Endodermal cell (in vitro differentiated cells): ENCODE results near the gene NKX1-2. TPM values are rescaled to one million over a fixed set of nuclear protein-coding genes. Genes with fewer than 3 reads are reported as not detected.

ENCODE experiments used
- DNase-seq: peaks from one replicate; pipeline ENCODE4 v3.0.0-alpha.2; 2017
- H3K27ac ChIP-seq: 2 replicates; pipeline ENCODE4 v1.5.1; 2013; ENCODE audit warnings: mild to moderate bottlenecking, low read depth, low read length, moderate library complexity
- H3K27me3 ChIP-seq: 2 replicates; pipeline ENCODE4 v1.6.1; 2013; ENCODE audit warnings: mild to moderate bottlenecking, low read length, moderate library complexity; ENCODE audit not compliant: insufficient read depth, control insufficient read depth, poor library complexity, severe bottlenecking
- H3K36me3 ChIP-seq: 2 replicates; pipeline ENCODE4 v1.7.0; 2013; ENCODE audit warnings: mild to moderate bottlenecking, low read length, moderate library complexity; ENCODE audit not compliant: control insufficient read depth, insufficient read depth
- H3K4me1 ChIP-seq: one replicate; pipeline ENCODE4 v1.7.0; 2013; ENCODE audit warnings: low read length; ENCODE audit not compliant: control insufficient read depth, insufficient read depth
- H3K4me3 ChIP-seq: 2 replicates; pipeline ENCODE4 v1.5.1; 2013; ENCODE audit warnings: mild to moderate bottlenecking, low read length, moderate library complexity
- H3K9ac ChIP-seq: 2 replicates; pipeline ENCODE4 v1.6.1; 2013; ENCODE audit warnings: mild to moderate bottlenecking, low read length, moderate library complexity; ENCODE audit not compliant: poor library complexity, severe bottlenecking; ENCODE audit errors: extremely low read depth
- H3K9me3 ChIP-seq: 2 replicates; pipeline ENCODE4 v1.6.1; 2013; ENCODE audit warnings: mild to moderate bottlenecking, low read length, moderate library complexity; ENCODE audit not compliant: control insufficient read depth
- H3K27ac Mint-ChIP-seq: 2 replicates; pipeline ENCODE4 v1.8.0; 2020; ENCODE audit warnings: mixed read lengths
- H3K27me3 Mint-ChIP-seq: 2 replicates; pipeline ENCODE4 v1.8.0; 2021; ENCODE audit warnings: mild to moderate bottlenecking, mixed read lengths; ENCODE audit not compliant: insufficient read depth
- H3K36me3 Mint-ChIP-seq: 2 replicates; pipeline ENCODE4 v1.8.0; 2020; ENCODE audit warnings: low read depth, mixed read lengths
- H3K4me1 Mint-ChIP-seq: 2 replicates; pipeline ENCODE4 v1.8.0; 2020; ENCODE audit warnings: mixed read lengths
- H3K4me3 Mint-ChIP-seq: 2 replicates; pipeline ENCODE4 v1.8.0; 2020; ENCODE audit warnings: mild to moderate bottlenecking, moderate library complexity, mixed read lengths
- H3K9me3 Mint-ChIP-seq: 2 replicates; pipeline ENCODE4 v1.8.0; 2020; ENCODE audit warnings: mild to moderate bottlenecking, mixed read lengths
- CTCF ChIP-seq: fragments of 200-600 bp; sonication (generic); conservative IDR thresholded peaks from 2 replicates; pipeline ENCODE4 v1.5.0; 2021; ENCODE audit warnings: antibody characterized with exemption, mild to moderate bottlenecking
- WGBS, 2 experiments: methylation state at CpG; one replicate each; pipeline versions ENCODE4 v1.1.5 to v1.1.7; 2013; ENCODE audit warnings: missing lambda C conversion rate in 2 of 2, mixed read lengths in 1 of 2; ENCODE audit not compliant: insufficient coverage in 1 of 2, insufficient read length in 1 of 2; 5-methylcytosine and 5-hydroxymethylcytosine counted together
- total RNA-seq, 2 donors: library from RNA; stranded (reverse); fragmentation: NEBNext Ultra II Directional in 1 of 2; extraction: Animal tissue kit (Norgen Biotek cat#: 25700) in 1 of 2; gene quantifications; 2 replicates in 1 of 2; 3 replicates in 1 of 2; pipeline ENCODE4 v1.2.1, GENCODE V29; 2021

The NKX1-2 gene
- total RNA-seq, 2 donors from 2014 or later = 2.3 to 3.3 TPM

DNA sequence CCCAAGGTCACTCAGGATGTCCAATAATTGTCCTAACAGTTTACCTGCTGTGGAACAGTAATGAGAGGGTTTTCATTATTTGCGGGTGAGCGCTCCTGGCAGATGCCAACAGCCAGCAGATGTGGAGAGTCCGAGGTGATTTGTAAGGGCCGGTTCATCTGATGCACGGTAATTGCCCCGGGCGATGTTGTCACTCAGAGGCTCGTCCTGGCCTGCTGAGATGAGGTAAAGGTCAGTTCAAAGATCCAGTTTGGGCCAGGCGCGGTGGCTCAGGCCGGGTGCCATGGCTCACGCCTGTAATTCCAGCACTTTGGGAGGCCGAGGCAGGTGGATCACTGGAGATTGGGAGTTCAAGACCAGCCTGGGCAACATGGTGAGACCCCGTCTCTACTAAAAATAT, 28.7 kb upstream of the NKX1-2 start:
- Mint-ChIP-seq H3K36me3 (no peaks in the 10 kb centered on the region), H3K27me3 (no peaks in the 10 kb centered on the region), H3K9me3 (no peaks in the 10 kb centered on the region), H3K4me3 (no peak overlapping the region), H3K4me1 (peaks cover 9% of the 10 kb centered on the region), H3K27ac (no peak overlapping the region)
- Histone ChIP-seq H3K9ac (no peak overlapping the region), H3K9me3 (no peaks in the 10 kb centered on the region), H3K36me3 (no peaks in the 10 kb centered on the region), H3K4me3 (no peak overlapping the region), H3K27me3 (no peaks in the 10 kb centered on the region), H3K27ac (no peak overlapping the region), H3K4me1 (peaks cover 3% of the 10 kb centered on the region)
- no peak for DNase-seq
- TF ChIP-seq CTCF = no peak
- 90% methylated on average over 12 to 14 of the region's 14 CpGs for WGBS, 2 experiments

DNA sequence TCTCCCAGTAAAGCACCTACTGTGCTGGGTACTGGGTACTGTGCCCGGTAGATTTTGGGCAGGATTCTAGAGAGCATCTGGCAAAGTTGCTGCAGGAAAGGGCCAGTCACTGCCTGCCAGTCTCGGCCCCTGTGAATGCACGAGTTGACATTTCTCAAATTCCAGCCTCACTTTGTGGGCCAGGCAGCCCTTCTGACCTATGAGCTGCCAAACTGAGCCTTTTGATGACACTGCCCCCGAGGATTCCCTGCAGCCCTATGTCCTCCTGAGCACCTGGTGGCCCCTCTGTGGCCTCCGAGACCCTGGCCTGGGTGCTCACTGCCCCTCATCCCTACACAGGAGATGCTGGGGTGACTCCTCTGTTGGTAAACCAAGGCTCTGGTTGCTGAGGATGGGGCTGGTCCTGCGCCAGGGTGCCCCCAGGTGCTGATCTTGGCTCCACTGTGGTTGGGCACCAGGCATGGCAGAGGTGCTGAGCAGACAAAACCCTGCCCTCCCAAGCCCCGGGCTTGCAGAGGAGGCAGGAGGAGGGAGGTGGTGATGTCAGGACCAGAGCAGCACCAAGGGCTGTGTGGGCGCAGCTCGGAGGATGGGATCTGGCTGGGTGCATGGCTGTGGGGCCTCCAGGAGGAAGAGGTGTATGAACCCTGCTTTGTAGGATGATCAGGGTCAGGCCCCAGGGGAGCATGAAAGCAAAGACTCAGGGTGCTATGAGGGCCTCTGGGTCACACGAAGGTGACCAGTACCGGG, 28.0 kb upstream of the NKX1-2 start:
- no peaks in the 10 kb centered on the region for H3K27me3 Mint-ChIP-seq
- H3K36me3 Mint-ChIP-seq = no peaks in the 10 kb centered on the region
- H3K27ac Mint-ChIP-seq = no peak overlapping the region
- H3K36me3 ChIP-seq = no peaks in the 10 kb centered on the region
- peak; percentile 81 for DNase-seq
- 56 to 84% methylated on average over 5 to 11 of the region's 11 CpGs for WGBS, 2 experiments
- H3K9me3 Mint-ChIP-seq = no peaks in the 10 kb centered on the region
- no peak overlapping the region for H3K4me3 Mint-ChIP-seq
- no peak overlapping the region for H3K9ac ChIP-seq
- peaks cover 3% of the 10 kb centered on the region for H3K4me1 ChIP-seq
- no peak overlapping the region for H3K27ac ChIP-seq
- no peak overlapping the region for H3K4me3 ChIP-seq
- H3K27me3 ChIP-seq = no peaks in the 10 kb centered on the region
- peaks cover 9% of the 10 kb centered on the region for H3K4me1 Mint-ChIP-seq
- TF ChIP-seq CTCF = no peak
- no peaks in the 10 kb centered on the region for H3K9me3 ChIP-seq

GRCh38 chr10:124476043-124476725, 26.3 kb upstream of the NKX1-2 start:
- H3K4me3 Mint-ChIP-seq = no peak overlapping the region

More at GRCh38 chr10:124476043-124476725, 26.3 kb upstream of the NKX1-2 start:
- Histone ChIP-seq H3K27me3 (no peaks in the 10 kb centered on the region), H3K9ac (no peak overlapping the region), H3K36me3 (no peaks in the 10 kb centered on the region), H3K4me1 (peaks cover 3% of the 10 kb centered on the region), H3K4me3 (no peak overlapping the region), H3K9me3 (no peaks in the 10 kb centered on the region), H3K27ac (no peak overlapping the region)
- Mint-ChIP-seq H3K9me3 (no peaks in the 10 kb centered on the region), H3K27ac (peak overlapping the region; percentile 39), H3K27me3 (no peaks in the 10 kb centered on the region), H3K36me3 (no peaks in the 10 kb centered on the region), H3K4me1 (peaks cover 4% of the 10 kb centered on the region)
- TF ChIP-seq CTCF = no peak
- WGBS, 2 experiments = 94 to 95% methylated on average over 17 to 23 of the region's 23 CpGs
- peak; percentile 44 for DNase-seq
